ENCODE measurements around the gene CANT1.

DNA sequence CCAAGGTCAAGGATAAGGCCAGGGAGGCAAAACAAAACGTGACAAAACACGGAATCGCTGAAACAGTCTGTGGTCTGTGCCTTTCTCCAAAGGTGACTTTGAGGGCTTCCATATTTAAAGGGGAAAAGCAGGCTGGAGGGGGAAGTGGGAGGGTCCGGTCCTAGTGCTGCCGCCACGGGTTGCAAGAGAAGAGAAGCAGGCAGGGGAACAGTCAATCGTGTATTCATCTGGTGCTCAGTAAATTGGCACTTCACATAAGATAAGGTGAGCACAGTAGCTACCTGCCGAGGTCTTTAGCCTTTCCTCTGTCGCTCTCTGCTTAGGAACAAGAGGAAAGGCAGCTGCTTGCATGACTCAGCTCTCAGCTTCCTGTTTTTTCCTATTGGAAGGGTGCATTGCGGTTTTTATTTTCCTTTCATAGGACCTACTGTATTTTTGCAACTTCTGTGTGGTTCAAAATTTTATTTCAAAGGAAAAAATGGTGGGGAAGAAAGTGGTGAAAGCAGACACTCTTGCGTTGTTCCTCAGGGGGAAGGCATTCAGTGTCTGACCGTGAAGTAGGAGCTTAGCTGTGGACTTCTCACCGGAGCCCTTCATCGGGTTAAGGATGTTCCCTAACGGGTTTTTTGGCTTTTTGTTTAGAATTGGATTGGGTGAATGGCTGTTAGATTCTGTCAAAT is 22.8 kb downstream of the CANT1 start:
- TF ChIP-seq, protein P1, sequence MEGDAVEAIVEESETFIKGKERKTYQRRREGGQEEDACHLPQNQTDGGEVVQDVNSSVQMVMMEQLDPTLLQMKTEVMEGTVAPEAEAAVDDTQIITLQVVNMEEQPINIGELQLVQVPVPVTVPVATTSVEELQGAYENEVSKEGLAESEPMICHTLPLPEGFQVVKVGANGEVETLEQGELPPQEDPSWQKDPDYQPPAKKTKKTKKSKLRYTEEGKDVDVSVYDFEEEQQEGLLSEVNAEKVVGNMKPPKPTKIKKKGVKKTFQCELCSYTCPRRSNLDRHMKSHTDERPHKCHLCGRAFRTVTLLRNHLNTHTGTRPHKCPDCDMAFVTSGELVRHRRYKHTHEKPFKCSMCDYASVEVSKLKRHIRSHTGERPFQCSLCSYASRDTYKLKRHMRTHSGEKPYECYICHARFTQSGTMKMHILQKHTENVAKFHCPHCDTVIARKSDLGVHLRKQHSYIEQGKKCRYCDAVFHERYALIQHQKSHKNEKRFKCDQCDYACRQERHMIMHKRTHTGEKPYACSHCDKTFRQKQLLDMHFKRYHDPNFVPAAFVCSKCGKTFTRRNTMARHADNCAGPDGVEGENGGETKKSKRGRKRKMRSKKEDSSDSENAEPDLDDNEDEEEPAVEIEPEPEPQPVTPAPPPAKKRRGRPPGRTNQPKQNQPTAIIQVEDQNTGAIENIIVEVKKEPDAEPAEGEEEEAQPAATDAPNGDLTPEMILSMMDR (IDR thresholded peaks at IDR 0.05): peak in 1 of 6 experiments; percentile 11
- no peak for TF ChIP-seq POLR2A (IDR thresholded peaks at IDR 0.05)
